ENCODE results near the gene FAM177B. TPM values are rescaled to one million over a fixed set of nuclear protein-coding genes. Genes with fewer than 3 reads are reported as not detected.

FAM177B gene
- total RNA-seq, 1 donor from 2014 or later = 36.8 TPM

DNA sequence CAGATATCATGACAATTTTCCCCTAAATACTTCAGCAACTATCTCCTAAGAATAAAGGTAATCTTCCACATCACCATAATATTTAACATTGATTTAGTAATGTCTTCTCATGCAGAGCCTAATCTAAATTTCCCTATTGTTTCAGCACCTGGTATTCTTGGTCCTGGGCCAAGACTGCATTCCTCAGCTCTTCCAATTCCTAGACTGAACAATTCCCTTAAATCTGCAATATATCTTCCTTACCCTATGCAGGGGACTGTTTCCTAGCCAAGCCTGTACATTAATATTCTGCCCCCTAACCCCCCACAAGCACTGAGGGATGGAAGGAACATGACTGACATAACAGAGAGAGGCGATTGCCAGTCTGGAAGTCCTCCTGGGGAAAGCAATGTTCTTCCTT, 49.1 kb downstream of the FAM177B start:
- DNase-seq (ENCODE audit: low spot score) = no peak

DNA sequence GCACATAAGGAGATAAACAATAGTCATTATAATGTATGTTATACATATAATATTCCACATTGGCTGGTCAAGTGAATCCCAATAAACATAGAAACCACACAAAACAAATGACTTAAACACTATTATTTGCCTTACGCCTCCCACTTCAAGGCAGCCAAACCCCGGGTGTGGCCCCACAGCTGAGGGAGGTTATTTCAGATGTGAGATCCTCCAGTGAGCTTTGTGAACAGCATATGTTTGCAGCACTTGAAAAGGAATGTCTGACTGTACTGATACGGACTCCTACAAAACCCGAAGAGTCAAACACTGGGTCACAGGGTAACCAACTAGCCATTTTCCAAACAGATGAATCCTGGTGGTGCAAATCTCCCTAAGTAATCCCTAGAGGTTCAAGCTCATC, 50.7 kb downstream of the FAM177B start:
- DNase-seq (ENCODE audit: low spot score) = no peak

DNA sequence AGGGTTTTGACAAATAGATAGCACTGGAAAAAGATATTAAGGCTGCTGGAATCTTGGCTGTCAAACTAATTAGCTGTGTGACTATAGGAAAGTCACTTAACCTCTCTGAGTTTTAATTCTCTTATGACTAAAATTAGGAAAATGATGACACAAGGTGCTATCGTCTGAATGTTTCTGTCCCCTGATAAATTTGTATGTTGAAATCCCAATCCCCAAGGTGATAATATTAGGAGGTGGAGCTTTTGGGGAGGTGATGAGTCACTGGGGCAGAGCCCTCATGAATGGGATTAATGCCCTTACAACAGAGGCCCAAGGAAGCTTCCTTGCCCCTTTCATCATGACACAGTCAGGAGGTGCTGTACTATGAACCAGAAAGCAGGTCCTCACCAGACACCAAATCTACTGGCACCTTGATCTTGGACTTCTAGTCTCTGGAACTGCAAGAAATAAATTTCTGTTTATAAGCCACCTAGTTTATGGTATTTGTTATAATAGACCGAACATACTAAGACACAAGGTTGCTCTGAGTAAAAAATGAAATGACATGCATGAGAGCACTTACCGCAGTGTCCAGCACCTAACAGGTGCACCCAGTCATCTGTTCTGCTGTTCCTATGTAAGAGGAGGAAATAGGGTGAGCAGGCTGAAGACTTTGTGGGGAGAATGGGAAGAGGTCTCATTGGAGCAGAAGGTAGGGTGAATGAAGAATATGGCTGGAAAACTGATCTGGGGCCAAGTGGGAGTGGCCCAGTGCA, 51.6 kb downstream of the FAM177B start:
- no peak for DNase-seq (ENCODE audit: low spot score)

- no peak for DNase-seq (ENCODE audit: low spot score)
These were observed 53.1 kb downstream of the FAM177B start for GRCh38 chr1:222790115-222790514.

- DNase-seq (ENCODE audit: low spot score) = no peak
These were observed 53.5 kb downstream of the FAM177B start for GRCh38 chr1:222790520-222790919.

GRCh38 chr1:222791006-222791710, 54.2 kb downstream of the FAM177B start:
- DNase-seq (ENCODE audit: low spot score) = no peak

GRCh38 chr1:222792744-222793143, 55.7 kb downstream of the FAM177B start:
- DNase-seq (ENCODE audit: low spot score) = no peak

DNA sequence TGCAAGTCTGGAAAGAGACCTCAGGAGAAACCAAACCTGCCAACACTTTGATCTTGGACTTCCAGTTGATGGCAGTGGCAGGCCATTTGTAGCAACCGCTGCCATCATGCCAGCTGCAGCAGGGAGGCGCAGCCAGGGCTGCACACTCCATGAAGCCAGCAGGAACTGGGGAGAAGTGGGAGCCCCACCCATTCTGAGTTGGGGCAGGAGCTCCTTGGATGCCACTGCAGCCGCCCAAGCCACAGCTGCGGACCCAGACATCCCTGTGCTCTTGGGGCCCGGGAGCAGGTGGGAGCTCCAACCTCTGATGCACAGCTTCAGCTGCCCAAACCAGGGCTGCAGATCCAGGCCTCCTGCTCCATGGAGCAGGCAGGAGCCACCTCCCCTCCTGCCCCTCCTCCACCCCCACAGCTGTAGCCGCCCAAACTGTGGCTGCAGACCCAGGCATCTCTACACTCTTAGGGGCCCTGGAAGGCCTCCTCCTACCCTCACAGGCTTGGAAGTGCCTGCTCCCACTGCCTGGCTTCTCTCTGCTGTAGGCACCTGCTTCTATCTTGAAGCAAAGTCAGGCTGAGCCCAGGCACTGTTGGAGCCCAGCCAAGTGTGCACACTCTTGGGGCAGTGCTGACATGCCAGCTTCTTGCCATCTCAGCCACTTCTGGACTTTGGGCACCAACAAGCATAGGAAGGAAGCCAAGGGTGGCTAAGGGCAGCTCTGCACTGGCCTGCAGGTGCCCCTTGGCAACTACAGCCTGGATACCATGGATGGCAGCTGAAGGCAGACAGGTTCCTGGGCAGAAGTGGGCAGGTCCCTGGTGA, 57.9 kb downstream of the FAM177B start:
- peak; percentile 72 for DNase-seq (ENCODE audit: low spot score)

DNA sequence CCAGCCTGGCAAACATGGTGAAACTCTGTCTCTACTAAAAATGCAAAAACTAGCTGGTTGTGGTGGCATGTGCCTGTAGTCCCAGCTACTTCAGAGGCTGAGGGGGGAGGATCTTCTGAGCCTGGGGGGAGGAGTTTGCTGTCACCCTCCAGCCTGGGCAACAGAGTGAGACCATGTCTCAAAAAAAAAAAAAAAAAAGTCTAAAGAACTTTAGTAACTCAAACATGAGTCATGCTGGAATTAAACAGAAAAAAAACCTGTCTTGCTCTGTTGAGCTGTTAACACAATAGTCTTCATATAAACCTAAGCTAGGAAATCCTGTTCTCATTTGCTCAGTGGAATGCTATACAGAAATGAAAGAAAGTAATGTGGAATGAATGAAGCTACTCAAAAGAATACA, 61.1 kb downstream of the FAM177B start:
- DNase-seq (ENCODE audit: low spot score) = no peak

- DNase-seq (ENCODE audit: low spot score) = no peak
These were observed 62.0 kb downstream of the FAM177B start for GRCh38 chr1:222798975-222799374.

Other genes starting within 250 kb of the FAM177B start
- 2.0 TPM for gene HHIPL2, start 189.1 kb upstream of the FAM177B start, total RNA-seq
- gene TAF1A, start 147.3 kb upstream of the FAM177B start, total RNA-seq = 7.5 TPM
- 78.6 TPM for gene MIA3, start 119.1 kb upstream of the FAM177B start, total RNA-seq
- 76.9 TPM for gene AIDA, start 24.7 kb upstream of the FAM177B start, total RNA-seq
- 61.8 TPM for gene BROX, start 24.6 kb upstream of the FAM177B start, total RNA-seq
- 27.4 TPM for gene DISP1, start 77.8 kb downstream of the FAM177B start, total RNA-seq